GF-D8 (cell line): ENCODE data around the gene BTBD8.
"Not testable (repeated sequence)": the region's sequence is repeated elsewhere in the genome, so short reads cannot be mapped to it uniquely, and the experiment has no call there.

ENCODE experiments used
- DNase-seq: peaks from one replicate; lab custom pipeline; 2025; lab: John Stamatoyannopoulos, UW

Gene BTBD8

GRCh38 chr1:92080128-92080985, at the start of gene BTBD8:
Gene BTBD8, plus strand, starts transcription at chr1:92080345. Its CDS starts 227 bp downstream, at chr1:92080572.
- no peak for DNase-seq

- DNase-seq, result no peak
These were observed 49.5 kb upstream of the BTBD8 start for GRCh38 chr1:92030656-92031107.

- no peak for DNase-seq
These were observed 48.6 kb upstream of the BTBD8 start for GRCh38 chr1:92031281-92032110.

GRCh38 chr1:92037400-92037799, 42.7 kb upstream of the BTBD8 start:
- no peak for DNase-seq

- no peak for DNase-seq
These were observed 41.3 kb upstream of the BTBD8 start for GRCh38 chr1:92038695-92039346.

- DNase-seq, result no peak
These were observed 39.2 kb upstream of the BTBD8 start for GRCh38 chr1:92040971-92041370.

- DNase-seq, result no peak
These were observed 36.5 kb upstream of the BTBD8 start for GRCh38 chr1:92043621-92044020.

GRCh38 chr1:92045766-92046495, 34.2 kb upstream of the BTBD8 start:
- no peak for DNase-seq

GRCh38 chr1:92051948-92052347, 28.2 kb upstream of the BTBD8 start:
- no peak for DNase-seq

GRCh38 chr1:92065042-92065441, 15.1 kb upstream of the BTBD8 start:
- no peak for DNase-seq

- no peak for DNase-seq
These were observed 13.8 kb upstream of the BTBD8 start for GRCh38 chr1:92066321-92066720.

GRCh38 chr1:92070892-92071291, 9.3 kb upstream of the BTBD8 start:
- no peak for DNase-seq

GRCh38 chr1:92074446-92074845, 5.7 kb upstream of the BTBD8 start:
- not testable (repeated sequence) for DNase-seq

- no peak for DNase-seq
These were observed 4.8 kb upstream of the BTBD8 start, which contains the start of gene SETSIP for GRCh38 chr1:92075311-92075710. Gene SETSIP, minus strand, starts transcription at chr1:92075411. Its CDS starts 0 bp downstream, at chr1:92075411.

GRCh38 chr1:92076363-92076762, 3.8 kb upstream of the BTBD8 start:
- DNase-seq, result no peak

- DNase-seq, result not testable (repeated sequence)
These were observed 2.1 kb upstream of the BTBD8 start for GRCh38 chr1:92078077-92078476.

GRCh38 chr1:92079441-92079840, 704 bp upstream of the BTBD8 start:
- DNase-seq, result no peak

- DNase-seq, result no peak
These were observed 886 bp downstream of the BTBD8 start for GRCh38 chr1:92081031-92081430.

GRCh38 chr1:92084651-92085050, 4.5 kb downstream of the BTBD8 start:
- DNase-seq, result no peak

- DNase-seq, result no peak
These were observed 5.6 kb downstream of the BTBD8 start for GRCh38 chr1:92085727-92086126.

GRCh38 chr1:92087542-92087941, 7.4 kb downstream of the BTBD8 start:
- DNase-seq, result no peak

- DNase-seq, result no peak
These were observed 11.5 kb downstream of the BTBD8 start for GRCh38 chr1:92091625-92092024.
